ENCODE data around the gene RAVER2. TPM values are rescaled to one million over a fixed set of nuclear protein-coding genes. Genes with fewer than 3 reads are reported as not detected.

Gene RAVER2
- polyA plus RNA-seq, 1 donor (not counting 4 experiments of a cell fraction or from before 2014, with no cell fraction given): 9.1 TPM

GRCh38 chr1:64798872-64799271 lies 54.0 kb downstream of the RAVER2 start:
- H3K27me3 ChIP-seq (ENCODE audit: control insufficient read depth, extremely low read depth, insufficient read depth, low read length): no peaks in the 10 kb centered on the region
- H3K4me3 ChIP-seq (ENCODE audit: control insufficient read depth in 2 of 3, extremely low read depth in 1 of 3, insufficient read depth in 2 of 3, low read depth in 1 of 3, low read length in 3 of 3): no peak overlapping the region
- H3K36me3 ChIP-seq (ENCODE audit: control insufficient read depth in 2 of 2, extremely low read depth in 1 of 2, insufficient read depth in 2 of 2, low read length in 2 of 2): no peaks in the 10 kb centered on the region
- H3K27ac ChIP-seq (ENCODE audit: control insufficient read depth, insufficient read depth, low read length): no peak overlapping the region
- no peak for FAIRE-seq
- H3K9me3 ChIP-seq (ENCODE audit: control insufficient read depth, low read depth, low read length): no peaks in the 10 kb centered on the region
- DNase-seq (ENCODE audit: low read depth, low spot score): no peak
- H4K20me1 ChIP-seq (ENCODE audit: control insufficient read depth, extremely low read depth, insufficient read depth, low read length): no peaks in the 10 kb centered on the region
- H3K4me2 ChIP-seq (ENCODE audit: control insufficient read depth, extremely low read depth, insufficient read depth, low read depth, low read length): no peak overlapping the region
- no peaks in the 10 kb centered on the region for H3K9me1 ChIP-seq (ENCODE audit: control insufficient read depth, extremely low read depth, insufficient read depth, low read length)
- no peaks in the 10 kb centered on the region for H3K79me2 ChIP-seq (ENCODE audit: control insufficient read depth, insufficient read depth, low read length)
- no peak for TF ChIP-seq EZH2 (IDR thresholded peaks at IDR 0.05; ENCODE audit: low read length)
- TF ChIP-seq, protein P1, sequence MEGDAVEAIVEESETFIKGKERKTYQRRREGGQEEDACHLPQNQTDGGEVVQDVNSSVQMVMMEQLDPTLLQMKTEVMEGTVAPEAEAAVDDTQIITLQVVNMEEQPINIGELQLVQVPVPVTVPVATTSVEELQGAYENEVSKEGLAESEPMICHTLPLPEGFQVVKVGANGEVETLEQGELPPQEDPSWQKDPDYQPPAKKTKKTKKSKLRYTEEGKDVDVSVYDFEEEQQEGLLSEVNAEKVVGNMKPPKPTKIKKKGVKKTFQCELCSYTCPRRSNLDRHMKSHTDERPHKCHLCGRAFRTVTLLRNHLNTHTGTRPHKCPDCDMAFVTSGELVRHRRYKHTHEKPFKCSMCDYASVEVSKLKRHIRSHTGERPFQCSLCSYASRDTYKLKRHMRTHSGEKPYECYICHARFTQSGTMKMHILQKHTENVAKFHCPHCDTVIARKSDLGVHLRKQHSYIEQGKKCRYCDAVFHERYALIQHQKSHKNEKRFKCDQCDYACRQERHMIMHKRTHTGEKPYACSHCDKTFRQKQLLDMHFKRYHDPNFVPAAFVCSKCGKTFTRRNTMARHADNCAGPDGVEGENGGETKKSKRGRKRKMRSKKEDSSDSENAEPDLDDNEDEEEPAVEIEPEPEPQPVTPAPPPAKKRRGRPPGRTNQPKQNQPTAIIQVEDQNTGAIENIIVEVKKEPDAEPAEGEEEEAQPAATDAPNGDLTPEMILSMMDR (optimal IDR thresholded peaks at IDR 0.05 in 1 of 3, IDR thresholded peaks at IDR 0.05 in 1 of 3, conservative IDR thresholded peaks at IDR 0.05 in 1 of 3; ENCODE audit: extremely low read depth in 1 of 3, insufficient read depth in 2 of 3, low read length in 3 of 3): no peak
- dilution Hi-C loops (cut with MboI; ENCODE audit: extremely low pct_ligation_motif_present, low sequenced_read_pairs): no loop called here
- no peak overlapping the region for H3K9ac ChIP-seq (ENCODE audit: control insufficient read depth, extremely low read depth, insufficient read depth, low read length)
- no peaks in the 10 kb centered on the region for H3K4me1 ChIP-seq (ENCODE audit: control insufficient read depth, extremely low read depth, insufficient read depth, low read length)
- no peak overlapping the region for H2AFZ ChIP-seq (ENCODE audit: control insufficient read depth, low read length)

DNA sequence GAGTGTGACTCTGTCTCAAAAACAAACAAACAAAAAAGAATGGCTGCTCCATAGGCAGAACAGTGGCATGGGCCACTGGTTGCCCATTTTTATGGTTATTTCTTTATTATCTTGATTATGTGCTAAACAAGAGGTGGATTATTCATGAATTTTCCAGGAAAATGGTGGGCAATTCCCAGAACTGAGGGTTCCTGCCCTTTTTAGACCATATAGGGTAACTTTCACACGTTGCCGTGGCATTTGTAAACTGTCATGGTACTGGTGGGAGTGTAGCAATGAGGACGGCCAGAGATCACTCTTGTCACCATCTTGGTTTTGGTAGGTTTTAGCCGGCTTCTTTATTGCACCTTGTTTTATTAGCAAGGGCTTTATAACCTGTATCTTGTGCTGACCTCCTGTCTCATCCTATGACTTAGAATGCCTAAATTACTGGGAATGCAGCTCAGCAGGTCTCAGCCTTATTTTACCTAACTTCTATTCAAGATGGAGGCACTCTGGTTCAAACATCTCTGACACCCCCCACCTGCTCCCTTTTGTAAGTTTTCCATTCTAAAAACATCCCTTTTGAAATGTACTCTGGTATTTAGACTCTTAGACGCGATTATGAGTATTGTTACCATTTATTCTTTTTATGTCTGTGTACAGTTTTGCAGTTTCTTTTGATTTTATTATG lies 57.1 kb downstream of the RAVER2 start:
- Histone ChIP-seq H3K4me1 (ENCODE audit: control insufficient read depth, extremely low read depth, insufficient read depth, low read length) (no peaks in the 10 kb centered on the region), H4K20me1 (ENCODE audit: control insufficient read depth, extremely low read depth, insufficient read depth, low read length) (no peaks in the 10 kb centered on the region), H3K4me3 (ENCODE audit: control insufficient read depth in 2 of 3, extremely low read depth in 1 of 3, insufficient read depth in 2 of 3, low read depth in 1 of 3, low read length in 3 of 3) (no peak overlapping the region), H3K79me2 (ENCODE audit: control insufficient read depth, insufficient read depth, low read length) (no peaks in the 10 kb centered on the region), H3K9me1 (ENCODE audit: control insufficient read depth, extremely low read depth, insufficient read depth, low read length) (no peaks in the 10 kb centered on the region), H3K4me2 (ENCODE audit: control insufficient read depth, extremely low read depth, insufficient read depth, low read depth, low read length) (no peak overlapping the region), H3K9me3 (ENCODE audit: control insufficient read depth, low read depth, low read length) (no peaks in the 10 kb centered on the region), H3K36me3 (ENCODE audit: control insufficient read depth in 2 of 2, extremely low read depth in 1 of 2, insufficient read depth in 2 of 2, low read length in 2 of 2) (no peaks in the 10 kb centered on the region), H3K27me3 (ENCODE audit: control insufficient read depth, extremely low read depth, insufficient read depth, low read length) (no peaks in the 10 kb centered on the region), H3K9ac (ENCODE audit: control insufficient read depth, extremely low read depth, insufficient read depth, low read length) (no peak overlapping the region), H3K27ac (ENCODE audit: control insufficient read depth, insufficient read depth, low read length) (no peak overlapping the region), H2AFZ (ENCODE audit: control insufficient read depth, low read length) (no peak overlapping the region)
- TF ChIP-seq EZH2 (IDR thresholded peaks at IDR 0.05; ENCODE audit: low read length): no peak
- TF ChIP-seq, protein P1 (optimal IDR thresholded peaks at IDR 0.05 in 1 of 3, IDR thresholded peaks at IDR 0.05 in 1 of 3, conservative IDR thresholded peaks at IDR 0.05 in 1 of 3; ENCODE audit: extremely low read depth in 1 of 3, insufficient read depth in 2 of 3, low read length in 3 of 3): no peak
- dilution Hi-C loops (cut with MboI; ENCODE audit: extremely low pct_ligation_motif_present, low sequenced_read_pairs): no loop called here
- FAIRE-seq (no peak), DNase-seq (ENCODE audit: low read depth, low spot score) (no peak)

All from keratinocyte (primary cell).